Lung (tissue), 12 donors: Measurements from ENCODE around the gene GPX3. TPM values are rescaled to one million over a fixed set of nuclear protein-coding genes. Genes with fewer than 3 reads are reported as not detected.

Experiments
- ATAC-seq: fragments of 200-7000 bp; cut with Tn5 transposase; one replicate; pipeline ENCODE4 v1.9.1; 2020; ENCODE audit warnings: moderate number of reproducible peaks; ENCODE audit not compliant: insufficient read depth, low FRiP score
- DNase-seq, 3 donors: peaks; one replicate each; pipeline ENCODE4 v3.0.0-alpha.2; 2013 to 2017
- H3K27ac ChIP-seq, 2 donors: one replicate each; pipeline ENCODE4 v1.5.1; 2013; ENCODE audit warnings: mild to moderate bottlenecking in 2 of 2, moderate library complexity in 2 of 2, control low read depth in 1 of 2, inconsistent platforms in 1 of 2, low read depth in 1 of 2, low read length in 1 of 2
- H3K27me3 ChIP-seq, 3 donors: one replicate each; pipeline ENCODE4 v1.5.1; 2013; ENCODE audit warnings: low read length in 2 of 3; ENCODE audit not compliant: control insufficient read depth in 3 of 3, insufficient read depth in 3 of 3
- H3K36me3 ChIP-seq, 4 donors: one replicate each; pipeline ENCODE4 v1.5.1; 2013; ENCODE audit warnings: low read length in 4 of 4, mild to moderate bottlenecking in 1 of 4, moderate library complexity in 1 of 4; ENCODE audit not compliant: control insufficient read depth in 4 of 4, insufficient read depth in 4 of 4
- H3K4me1 ChIP-seq, 5 donors: one replicate each; pipeline ENCODE4 v1.5.1; 2013; ENCODE audit warnings: low read length in 5 of 5, mild to moderate bottlenecking in 2 of 5, moderate library complexity in 1 of 5; ENCODE audit not compliant: control insufficient read depth in 5 of 5, insufficient read depth in 5 of 5
- H3K4me3 ChIP-seq: one replicate; pipeline ENCODE4 v1.5.1; 2013; ENCODE audit warnings: mild to moderate bottlenecking, control low read depth, moderate library complexity
- H3K9ac ChIP-seq, 2 donors: one replicate each; pipeline ENCODE4 v1.5.1; 2013; ENCODE audit warnings: low read length in 2 of 2, control low read depth in 1 of 2; ENCODE audit not compliant: insufficient read depth in 1 of 2
- H3K9me3 ChIP-seq, 4 donors: one replicate each; pipeline ENCODE4 v1.5.1; 2013; ENCODE audit warnings: low read length in 3 of 4, mild to moderate bottlenecking in 1 of 4, moderate library complexity in 1 of 4; ENCODE audit not compliant: control insufficient read depth in 4 of 4, insufficient read depth in 3 of 4
- CTCF ChIP-seq: IDR thresholded peaks from 2 replicates; pipeline ENCODE4 v1.5.1; 2012; ENCODE audit warnings: mild to moderate bottlenecking; ENCODE audit errors: control extremely low read depth, extremely low read depth
- WGBS, 2 donors: extraction: QIAGEN DNeasy Blood & Tissue Kit; methylation state at CpG; one replicate each; pipeline ENCODE4 v1.1.7; 2013; 5-methylcytosine and 5-hydroxymethylcytosine counted together
- polyA plus RNA-seq, 2 donors: library from polyadenylated mRNA; stranded (reverse); fragments of 200-250 nt; gene quantifications; one replicate each; pipeline ENCODE4 v1.2.1, GENCODE V29; 2013
- total RNA-seq, 2 donors: library from RNA; depleted of rRNA in 1 of 2; stranded (reverse); fragments of >200 nt in 1 of 2; gene quantifications; one replicate each; pipeline ENCODE4 v1.2.1, GENCODE V29; 2014 to 2021
- donor health status: control.
- donor health status: control.
- donor health status: Bipolar disorder and iron deficiency.
- donor health status: healthy.
- donor health status: DM: yes; HTN: yes; CAD: no.

Gene GPX3
- total and polyA plus RNA-seq, 4 donors, result 99.0 to 1,457 (median 826) TPM

- H3K27me3 ChIP-seq, result no peaks in the 10 kb centered on the region
- no peak overlapping the region for H3K9ac ChIP-seq
- TF ChIP-seq CTCF, result no peak
- H3K4me3 ChIP-seq, result no peak overlapping the region
- DNase-seq, result no peak
- ATAC-seq, result no peak
- 81 to 86% methylated on average over 9 of the region's 9 CpGs for WGBS, 2 donors
- peaks cover 8 to 55% (median 11%) of the 10 kb centered on the region in 5 donors for H3K4me1 ChIP-seq
- H3K36me3 ChIP-seq, result no peaks in the 10 kb centered on the region
- H3K27ac ChIP-seq, result peak overlapping the region in 1 of 2 donors; percentile 52
- H3K9me3 ChIP-seq, result no peaks in the 10 kb centered on the region
These were observed 17.5 kb upstream of the GPX3 start for GRCh38 chr5:151002681-151003502.

GRCh38 chr5:151003503-151003860 lies 16.9 kb upstream of the GPX3 start:
- Histone ChIP-seq H3K9ac (no peak overlapping the region), H3K4me1 (peaks cover 8 to 58% (median 11%) of the 10 kb centered on the region in 5 donors), H3K36me3 (no peaks in the 10 kb centered on the region), H3K27ac (peak overlapping the region in 1 of 2 donors; percentile 69), H3K4me3 (no peak overlapping the region), H3K9me3 (no peaks in the 10 kb centered on the region), H3K27me3 (no peaks in the 10 kb centered on the region)
- TF ChIP-seq CTCF, result no peak
- WGBS, 2 donors, result 92 to 96% methylated on average over 3 of the region's 3 CpGs
- no peak for DNase-seq
- no peak for ATAC-seq

- DNase-seq (no peak), ATAC-seq (no peak)
- Histone ChIP-seq H3K27me3 (no peaks in the 10 kb centered on the region), H3K4me3 (no peak overlapping the region), H3K27ac (peak overlapping the region in 1 of 2 donors; percentile 52), H3K9ac (no peak overlapping the region), H3K9me3 (no peaks in the 10 kb centered on the region), H3K4me1 (peaks cover 8 to 62% (median 11%) of the 10 kb centered on the region in 5 donors), H3K36me3 (no peaks in the 10 kb centered on the region)
- no peak for TF ChIP-seq CTCF
- 63 to 90% methylated on average over 2 of the region's 2 CpGs for WGBS, 2 donors
These were observed 15.9 kb upstream of the GPX3 start for GRCh38 chr5:151004499-151004898.
